Activated T-helper 9 cell treated with anti-CD3 and anti-CD28 coated beads, Interleukin-2, amount 50 U/mL, for 16 hours (primary cell): ENCODE data around the gene EYA4.

Experiments
- DNase-seq: peaks from one replicate; pipeline ENCODE4 v3.0.0-alpha.2; 2020; ENCODE audit warnings: low read depth

The EYA4 gene, protein sequence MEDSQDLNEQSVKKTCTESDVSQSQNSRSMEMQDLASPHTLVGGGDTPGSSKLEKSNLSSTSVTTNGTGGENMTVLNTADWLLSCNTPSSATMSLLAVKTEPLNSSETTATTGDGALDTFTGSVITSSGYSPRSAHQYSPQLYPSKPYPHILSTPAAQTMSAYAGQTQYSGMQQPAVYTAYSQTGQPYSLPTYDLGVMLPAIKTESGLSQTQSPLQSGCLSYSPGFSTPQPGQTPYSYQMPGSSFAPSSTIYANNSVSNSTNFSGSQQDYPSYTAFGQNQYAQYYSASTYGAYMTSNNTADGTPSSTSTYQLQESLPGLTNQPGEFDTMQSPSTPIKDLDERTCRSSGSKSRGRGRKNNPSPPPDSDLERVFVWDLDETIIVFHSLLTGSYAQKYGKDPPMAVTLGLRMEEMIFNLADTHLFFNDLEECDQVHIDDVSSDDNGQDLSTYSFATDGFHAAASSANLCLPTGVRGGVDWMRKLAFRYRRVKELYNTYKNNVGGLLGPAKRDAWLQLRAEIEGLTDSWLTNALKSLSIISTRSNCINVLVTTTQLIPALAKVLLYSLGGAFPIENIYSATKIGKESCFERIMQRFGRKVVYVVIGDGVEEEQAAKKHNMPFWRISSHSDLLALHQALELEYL

DNA sequence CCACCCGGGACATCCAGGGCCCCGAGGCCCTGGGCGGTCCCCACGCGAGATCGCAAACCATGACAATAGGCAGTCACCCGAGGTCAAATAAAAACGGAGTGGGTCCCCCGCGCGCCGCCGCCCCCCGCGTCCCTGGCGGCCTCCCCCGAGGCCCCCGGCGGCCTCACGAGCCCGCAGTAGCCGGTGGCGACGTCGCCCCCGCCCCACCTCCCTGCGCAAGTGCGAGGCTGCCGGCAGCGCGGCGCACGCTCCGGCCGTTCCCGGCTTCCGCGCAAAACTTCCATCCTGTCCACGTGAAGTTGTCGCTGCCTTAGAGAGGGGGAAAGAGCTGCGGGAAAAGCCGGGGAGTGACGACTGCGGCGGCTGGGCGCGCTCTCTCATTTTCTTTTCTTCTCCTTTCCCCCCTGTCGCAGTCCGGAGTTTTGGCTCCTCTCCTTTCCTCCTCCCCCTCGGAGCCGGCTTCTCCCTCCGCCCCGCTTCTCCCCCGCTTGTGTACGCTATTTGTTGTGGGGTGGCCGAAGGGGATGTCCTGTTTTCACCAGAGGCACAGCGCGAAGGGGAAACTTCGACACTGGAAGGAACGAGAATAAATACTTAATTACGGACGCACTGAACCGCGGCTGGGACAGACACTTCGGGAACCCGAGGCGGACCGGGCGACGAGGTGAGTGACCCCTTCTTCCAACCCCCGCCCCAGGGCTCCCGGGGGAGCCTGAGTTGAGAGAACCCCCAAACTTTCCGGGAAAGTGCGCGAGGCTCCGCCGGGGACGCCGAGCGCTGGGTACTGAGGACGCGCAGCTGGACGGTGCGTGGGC lies at the start of gene EYA4:
Gene EYA4 (plus strand): TSS at position 272 of the 815 bp plus-strand sequence. CDS start 33,424 bp downstream, outside the sequence.
- no peak for DNase-seq

DNA sequence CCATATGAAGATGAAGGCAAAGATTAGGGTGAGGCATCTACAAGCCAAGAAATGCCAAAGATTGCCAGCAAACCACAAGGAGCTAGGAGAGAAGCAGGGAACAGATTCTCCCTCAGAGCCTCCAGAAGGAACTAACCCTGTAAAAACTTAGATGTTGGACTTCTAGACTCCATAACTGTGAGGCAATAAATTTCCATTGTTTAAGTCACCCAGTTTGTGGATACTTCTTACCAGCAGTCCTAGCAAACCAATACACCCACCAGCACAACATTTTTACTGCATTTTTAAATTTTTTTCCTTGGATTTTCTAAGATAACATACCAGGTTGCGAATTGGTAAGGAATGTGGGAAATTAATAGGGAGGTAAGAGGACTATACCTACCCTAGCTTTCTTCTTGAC lies 47.8 kb upstream of the EYA4 start:
- no peak for DNase-seq

DNA sequence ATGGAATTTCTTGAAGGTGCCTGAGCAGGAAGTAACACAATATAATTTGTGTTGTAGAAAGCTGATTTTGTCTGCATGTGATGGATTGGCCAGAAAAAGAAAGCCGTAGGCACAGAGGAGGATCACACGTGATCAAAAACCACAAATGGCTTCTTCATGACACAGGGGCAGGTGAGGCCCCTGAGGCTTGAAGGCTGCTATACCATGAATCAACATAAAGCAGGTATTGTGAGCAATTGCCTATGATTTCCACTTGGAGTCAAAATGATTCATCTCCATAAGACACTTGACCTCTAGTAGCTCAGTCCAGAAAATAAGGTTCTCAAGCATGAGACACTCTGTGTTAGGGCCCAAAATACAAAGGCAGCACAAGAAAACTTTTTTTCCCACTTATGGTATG lies 42.4 kb upstream of the EYA4 start:
- no peak for DNase-seq

DNA sequence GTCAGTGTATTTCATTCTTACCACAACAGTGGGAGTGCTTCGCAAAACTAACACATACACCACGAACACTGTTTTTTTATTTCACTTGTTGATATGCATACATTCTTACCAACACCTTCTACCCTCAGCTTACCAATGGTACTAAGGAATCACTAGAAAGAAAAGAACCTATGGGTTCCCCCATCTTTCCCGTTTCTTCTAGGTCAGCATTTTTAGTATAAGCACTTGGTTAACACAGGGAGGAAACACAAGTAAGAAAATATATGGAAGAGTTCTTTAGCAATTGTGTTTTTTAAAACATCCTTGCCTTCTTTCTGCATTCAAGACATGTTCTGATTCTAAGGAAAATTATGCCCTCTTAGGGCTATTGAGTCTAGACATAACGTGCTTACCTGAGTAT lies 39.9 kb upstream of the EYA4 start:
- no peak for DNase-seq

DNA sequence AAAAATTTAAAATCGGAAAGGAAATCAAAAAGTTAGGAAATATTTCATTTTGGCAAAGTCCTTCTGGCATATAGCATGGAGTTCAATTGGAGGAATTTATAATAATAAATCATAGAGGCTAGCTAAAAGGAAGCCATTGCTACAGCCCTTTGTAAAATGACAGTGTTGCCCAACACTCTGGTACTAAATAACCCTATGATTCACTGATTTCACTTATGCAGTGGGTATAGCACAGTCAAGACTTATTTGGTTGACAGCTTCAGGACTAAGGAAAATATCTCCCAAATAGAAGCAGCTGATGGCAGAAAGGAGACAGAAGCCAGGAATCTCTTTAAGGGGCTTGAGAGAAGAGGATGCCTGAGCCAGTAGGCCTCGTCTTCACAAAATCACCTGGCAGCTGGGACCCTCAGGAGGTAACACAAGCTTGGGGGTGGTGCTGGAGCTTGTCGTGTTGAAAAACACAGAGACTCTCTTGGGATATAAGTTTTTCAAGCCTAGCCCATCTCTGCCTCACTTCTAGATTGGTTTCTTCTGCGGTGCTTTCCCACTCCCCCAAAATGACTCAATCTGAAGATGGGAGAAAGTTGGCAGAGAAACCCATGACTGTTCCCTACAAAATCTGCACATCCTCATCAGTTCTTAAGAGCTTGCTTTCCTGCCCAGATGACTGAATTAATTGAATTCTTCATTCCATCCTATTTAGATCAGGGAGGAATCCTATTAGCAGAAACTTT lies 38.4 kb upstream of the EYA4 start:
- DNase-seq, result no peak

DNA sequence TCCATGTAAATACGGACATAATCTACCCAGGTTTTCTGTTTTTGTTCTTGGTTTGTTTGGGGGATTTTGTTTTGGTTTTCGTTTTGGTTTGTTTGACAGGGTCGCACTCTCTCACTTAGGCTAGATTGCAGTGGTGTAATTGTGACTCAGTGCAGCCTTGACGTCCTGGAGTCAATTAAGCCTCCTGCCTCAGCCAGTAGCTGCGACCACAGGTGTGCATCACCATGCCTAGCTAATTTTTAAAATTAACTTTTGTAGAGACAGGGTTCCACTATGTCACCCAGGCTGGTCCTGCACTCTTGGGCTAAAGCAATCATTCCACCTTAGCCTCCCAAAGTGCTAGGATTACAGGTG lies 37.8 kb upstream of the EYA4 start:
- no peak for DNase-seq

DNA sequence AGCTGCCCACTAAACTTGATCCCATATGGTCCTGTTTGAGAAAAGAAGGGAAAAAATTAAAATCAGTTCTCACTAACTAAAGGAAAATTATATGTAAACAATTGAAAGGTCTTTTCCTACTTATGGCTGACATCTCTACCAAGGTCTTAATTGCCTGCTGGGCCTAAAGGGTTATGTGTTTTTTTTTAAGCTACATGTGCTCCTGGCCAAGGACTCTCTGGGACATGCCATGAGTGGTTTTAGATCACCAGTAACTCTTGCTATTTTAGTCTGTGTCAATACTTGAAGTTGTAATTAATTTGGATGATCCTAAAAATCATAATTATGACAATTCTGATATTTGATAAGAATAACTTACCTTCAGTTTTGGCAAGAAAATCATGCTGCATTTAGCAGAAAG lies 35.9 kb upstream of the EYA4 start:
- no peak for DNase-seq

DNA sequence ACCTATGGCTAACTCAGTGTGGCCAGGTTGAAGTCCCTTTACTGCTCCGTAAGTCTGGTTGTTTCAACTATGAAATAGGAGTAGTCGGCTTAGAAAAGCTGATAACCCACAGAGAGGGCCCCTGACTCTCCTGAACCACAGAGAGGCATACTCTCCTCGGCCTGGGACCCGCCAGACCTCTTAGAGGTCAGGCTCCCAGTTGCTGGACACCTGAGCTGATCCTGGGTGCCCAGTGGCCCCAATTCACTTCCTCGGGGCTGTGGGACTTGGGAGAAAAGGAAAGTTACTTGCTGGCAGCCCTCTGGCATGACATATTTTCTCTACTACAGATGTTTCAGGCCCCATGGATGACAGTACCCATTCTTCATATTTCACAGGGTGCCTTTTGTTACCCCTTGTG lies 34.2 kb upstream of the EYA4 start:
- no peak for DNase-seq

DNA sequence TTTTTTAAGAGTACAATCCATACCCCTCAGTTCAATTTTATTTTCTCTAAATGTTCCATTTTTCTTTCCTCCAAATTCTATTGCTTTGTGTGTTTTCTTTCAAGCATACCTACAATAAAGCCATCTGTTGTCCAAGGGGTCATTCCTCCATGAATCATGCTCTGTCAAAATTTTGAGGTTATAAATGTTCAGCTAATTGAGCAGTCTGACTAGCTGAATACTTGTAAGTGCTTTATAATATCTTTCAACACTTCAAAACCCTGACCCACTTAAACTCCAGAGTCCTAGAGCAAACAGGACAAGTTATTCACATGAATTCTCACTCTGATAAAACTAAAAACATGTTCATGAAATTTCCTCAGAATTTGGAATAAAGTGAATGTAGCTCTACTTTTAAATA lies 33.4 kb upstream of the EYA4 start:
- DNase-seq, result no peak

DNA sequence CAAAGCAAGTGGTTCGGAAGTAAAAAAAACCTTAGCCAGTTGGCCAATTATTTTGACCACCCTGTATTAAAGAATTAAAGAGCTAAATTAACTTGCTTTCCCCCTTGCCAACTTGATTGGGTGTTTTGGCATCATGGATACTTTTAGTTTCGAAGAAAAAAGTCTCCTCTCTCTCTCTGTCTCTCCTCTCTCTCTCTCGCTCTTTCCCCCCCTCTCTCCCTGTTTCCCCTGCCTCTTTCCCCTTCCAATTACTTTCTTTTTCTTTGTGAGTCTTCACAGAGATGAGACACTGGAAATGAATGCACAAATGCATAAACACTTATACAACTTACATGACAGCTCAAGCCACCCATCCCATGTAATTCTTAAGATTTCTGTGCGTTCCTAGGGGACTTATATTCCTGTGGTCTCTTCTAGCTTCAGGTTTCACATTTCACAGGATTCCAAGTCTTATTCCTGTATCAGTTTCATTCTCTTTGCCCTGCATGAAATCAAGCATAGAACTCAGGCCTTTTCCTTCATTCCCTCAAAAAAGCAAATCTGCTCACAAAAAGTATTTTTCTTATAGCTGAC lies 32.9 kb upstream of the EYA4 start:
- DNase-seq, result no peak

DNA sequence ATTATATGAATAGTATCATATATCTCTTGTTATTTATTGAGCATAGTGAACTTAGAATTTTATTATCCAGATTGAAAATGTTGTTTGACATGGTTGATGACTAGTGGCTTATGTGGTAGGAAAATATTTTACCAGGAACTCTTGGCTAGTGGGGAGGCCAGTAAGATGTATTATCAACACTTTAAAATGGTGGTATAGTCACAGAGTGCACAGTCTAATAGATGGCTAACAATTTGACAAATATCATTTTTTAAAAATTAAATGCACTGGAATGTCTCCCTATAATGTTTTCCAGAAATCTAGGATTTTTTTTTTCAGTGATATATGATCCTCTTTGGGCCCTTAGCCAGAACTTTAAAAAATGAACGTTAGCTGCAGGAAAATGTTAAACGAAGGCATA lies 26.9 kb upstream of the EYA4 start:
- no peak for DNase-seq

DNA sequence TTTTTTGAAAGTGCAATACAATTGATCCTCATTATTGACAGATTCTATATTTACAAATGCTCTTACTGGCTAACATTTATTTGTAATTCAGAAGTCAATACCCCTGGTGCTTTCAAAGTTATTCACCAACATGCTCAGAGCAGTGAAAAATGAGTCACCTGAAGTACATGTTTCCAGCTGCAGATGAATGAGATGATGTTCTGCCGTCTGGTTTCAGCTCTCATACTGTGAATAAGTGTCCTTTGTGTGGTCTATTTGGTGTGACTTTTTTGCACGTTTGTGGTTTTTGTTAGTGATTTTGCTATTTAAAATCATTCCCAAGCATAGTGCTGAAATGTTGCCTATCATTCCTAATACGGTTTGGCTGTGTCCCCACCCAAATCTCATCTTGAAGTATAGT lies 22.3 kb upstream of the EYA4 start:
- DNase-seq, result no peak

DNA sequence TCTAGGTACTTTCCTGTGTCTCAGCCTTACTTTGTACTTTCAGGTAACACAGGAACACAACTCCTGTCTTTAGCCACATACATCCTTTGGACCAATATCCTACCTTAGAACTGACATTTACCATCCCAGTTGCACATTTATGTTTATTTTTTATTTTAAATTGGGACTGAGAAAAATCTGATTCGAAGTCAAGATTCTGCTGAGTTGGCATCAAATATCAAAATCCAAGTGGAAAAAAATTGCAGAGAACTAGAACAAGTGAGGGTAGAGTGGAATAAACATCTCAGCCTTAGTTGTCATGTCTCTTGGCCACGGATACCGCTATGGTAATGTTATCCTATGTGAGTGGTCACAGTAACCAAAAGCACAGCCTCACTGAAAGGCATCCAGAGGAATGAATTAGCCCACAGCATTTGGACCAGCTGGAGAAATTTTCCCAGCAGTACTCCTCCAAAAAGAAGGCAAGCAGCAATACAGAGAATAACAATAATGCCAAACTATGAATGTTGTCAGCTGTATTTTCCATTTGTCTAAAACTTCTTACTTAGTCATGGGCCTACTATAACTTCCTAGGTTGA lies 17.6 kb upstream of the EYA4 start:
- DNase-seq, result no peak

DNA sequence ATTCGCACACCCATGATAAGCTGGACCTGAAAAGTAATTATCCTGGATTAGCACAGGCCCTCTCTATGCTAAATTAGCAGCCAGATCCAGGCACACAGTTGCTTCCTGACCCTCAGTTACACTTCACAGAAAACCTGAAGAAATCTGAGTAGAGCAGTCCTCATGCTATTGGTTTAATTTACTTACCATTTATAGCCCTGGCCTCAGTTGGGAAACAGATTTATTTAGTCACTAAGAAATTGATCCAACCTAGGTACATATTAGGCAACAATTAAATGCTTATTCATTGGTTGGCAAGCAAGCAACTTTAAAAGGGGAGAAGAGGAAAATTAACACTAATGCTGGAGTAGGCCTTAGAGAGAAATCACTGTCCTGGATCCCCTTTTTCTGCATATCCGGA lies 15.6 kb upstream of the EYA4 start:
- no peak for DNase-seq

DNA sequence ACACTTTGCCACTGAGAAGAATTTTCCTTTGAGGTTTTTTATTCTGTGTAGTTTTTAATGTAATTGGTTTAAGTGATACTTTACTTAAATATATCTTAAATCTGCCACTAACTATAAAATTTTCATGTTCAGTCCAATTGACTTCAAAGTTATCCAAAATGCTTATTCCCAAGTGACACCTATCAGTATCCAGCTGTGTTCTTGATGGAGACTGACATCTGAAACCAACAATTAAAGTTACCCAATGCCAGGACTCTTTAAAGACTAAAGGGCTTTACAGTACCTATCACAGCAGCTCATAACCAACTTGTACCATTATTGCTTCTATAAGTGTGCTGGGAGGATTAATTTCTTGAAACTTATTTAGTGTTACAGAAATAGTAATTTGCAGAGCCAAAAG lies 13.8 kb upstream of the EYA4 start:
- no peak for DNase-seq

DNA sequence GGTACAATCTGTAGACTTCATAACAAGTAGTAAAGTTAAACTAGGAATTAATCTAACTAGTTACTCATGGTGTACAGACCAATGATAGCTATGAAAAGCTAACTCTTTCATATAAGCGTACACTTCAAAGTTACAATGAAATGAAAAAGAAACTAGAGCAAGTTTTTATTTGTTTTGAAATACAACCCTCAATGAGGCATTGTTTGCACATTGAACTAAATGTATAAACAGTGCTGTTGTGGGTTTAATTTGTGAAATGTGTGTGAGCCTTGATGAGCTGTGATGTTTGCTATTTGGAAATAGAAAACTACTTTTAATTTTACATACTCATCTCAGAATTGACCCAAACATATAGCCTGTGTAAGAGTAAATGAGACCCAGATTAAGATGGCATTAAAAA lies 11.1 kb upstream of the EYA4 start:
- DNase-seq, result no peak

DNA sequence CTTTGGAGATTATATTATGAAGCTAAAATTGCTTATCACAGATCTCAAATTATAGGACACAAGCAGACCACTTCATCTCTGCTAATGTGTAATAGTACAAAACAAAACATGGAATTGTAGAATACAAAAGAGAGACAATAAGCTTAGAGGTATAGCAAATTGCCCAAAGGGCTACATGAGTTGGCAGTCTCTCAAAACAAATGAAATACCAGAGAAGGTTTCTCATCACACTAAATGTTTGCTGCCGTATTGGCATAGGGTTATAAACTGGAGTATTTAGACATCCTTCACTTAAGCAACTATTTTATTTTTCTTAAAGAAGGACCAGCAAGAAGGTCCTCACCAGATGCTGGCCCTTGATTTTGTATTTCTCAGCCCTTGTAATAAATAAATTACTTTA lies 5.9 kb upstream of the EYA4 start:
- no peak for DNase-seq

DNA sequence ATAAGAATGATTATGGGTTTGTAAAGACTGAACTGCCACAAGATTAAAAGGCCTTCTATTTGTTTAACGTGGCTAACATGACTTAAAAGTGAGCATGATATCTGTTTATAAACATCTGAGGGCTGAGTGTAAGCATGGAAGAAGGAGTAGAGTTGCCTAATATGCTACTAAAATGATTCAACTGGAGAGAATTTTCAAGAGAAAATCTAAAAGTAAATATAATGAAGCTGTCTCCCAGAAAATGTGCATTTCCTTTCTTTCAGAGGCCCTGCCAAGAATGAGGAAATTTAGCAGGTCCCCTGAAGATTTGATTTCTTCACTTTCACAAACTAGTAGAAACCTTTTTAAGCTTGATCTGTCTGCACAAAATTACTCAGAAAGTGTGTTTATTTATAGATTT lies 4.2 kb upstream of the EYA4 start:
- no peak for DNase-seq

DNA sequence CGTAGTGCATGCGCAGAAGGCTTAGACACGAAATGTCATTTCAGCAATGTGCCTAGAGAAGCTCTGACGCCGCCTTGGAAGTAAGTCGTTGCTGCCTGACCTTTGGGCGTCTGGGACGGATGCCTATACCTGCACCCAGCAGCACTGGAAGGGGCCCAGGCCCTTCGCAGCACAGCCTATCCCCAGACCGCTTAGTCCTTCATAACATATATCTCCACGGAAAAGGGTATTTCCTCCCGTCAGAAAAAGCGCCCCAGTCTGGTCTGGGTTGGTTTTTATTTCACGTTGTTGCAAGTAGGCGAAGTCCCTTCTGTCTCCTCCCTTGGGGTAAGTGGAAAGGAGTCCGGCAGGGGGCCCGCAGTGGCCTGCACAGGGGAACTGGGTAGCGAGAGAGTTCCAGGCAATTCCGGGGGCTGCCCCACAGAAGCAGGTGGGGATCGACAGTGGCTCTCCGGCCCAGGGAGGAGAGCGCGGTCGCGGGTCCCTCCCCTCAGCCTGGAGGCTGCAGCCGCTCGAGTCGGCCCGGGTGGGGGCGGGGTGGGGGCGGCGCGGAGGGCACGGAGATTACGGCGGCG lies 559 bp upstream of the EYA4 start:
- DNase-seq, result no peak

DNA sequence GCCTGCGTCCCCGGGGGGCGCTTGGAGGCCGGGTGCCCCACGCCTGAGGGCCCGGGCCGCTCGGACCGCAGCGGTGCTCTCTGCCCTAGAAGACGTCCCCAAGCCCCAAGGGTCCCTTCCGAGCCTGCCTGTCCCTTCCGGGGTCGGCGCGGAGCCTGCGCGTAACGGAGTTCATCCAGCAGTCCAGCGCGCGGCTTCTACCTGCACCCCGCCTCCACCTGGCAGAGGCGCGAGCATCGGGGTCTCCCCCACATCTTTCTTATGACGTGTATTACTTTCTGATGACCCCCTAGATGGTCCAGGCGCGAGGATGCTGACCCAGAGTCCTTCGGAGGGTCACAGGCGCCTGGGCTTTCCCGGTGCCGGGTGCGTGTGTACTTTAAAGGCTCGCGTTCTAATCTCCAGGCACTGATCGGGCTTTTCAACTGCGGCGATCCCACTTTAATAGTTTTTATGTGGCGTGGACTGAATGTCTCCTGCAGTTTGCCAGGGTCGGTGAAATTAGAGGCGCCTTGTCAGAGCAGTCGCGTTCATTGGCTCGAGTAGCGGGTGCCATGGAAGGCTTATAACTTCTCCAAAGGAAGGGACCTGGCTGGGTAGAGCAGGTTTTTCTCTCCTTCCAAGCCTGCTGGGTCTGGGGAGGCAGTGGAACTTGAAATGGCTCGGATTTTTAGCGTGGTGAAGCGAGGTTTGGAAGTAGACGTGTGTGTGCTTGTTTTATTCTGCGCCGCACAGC lies 912 bp downstream of the EYA4 start:
- DNase-seq, result no peak
